Ectodermal cell (in vitro differentiated cells): ENCODE data around the gene HERPUD1.
"Not testable (repeated sequence)": the region's sequence is repeated elsewhere in the genome, so short reads cannot be mapped to it uniquely, and the experiment has no call there.

Experiments used
- H3K27ac ChIP-seq: 2 replicates; pipeline ENCODE4 v1.7.0; 2013; ENCODE audit warnings: mild to moderate bottlenecking, low read depth, low read length; ENCODE audit not compliant: insufficient read depth, poor library complexity, severe bottlenecking
- H3K27me3 ChIP-seq: 2 replicates; pipeline ENCODE4 v1.7.0; 2013; ENCODE audit warnings: mild to moderate bottlenecking, low read length; ENCODE audit not compliant: insufficient read depth, control insufficient read depth, poor library complexity, severe bottlenecking
- H3K36me3 ChIP-seq: one replicate; pipeline ENCODE4 v1.7.0; 2013; ENCODE audit warnings: low read length; ENCODE audit not compliant: control insufficient read depth, insufficient read depth
- H3K4me1 ChIP-seq: one replicate; pipeline ENCODE4 v1.7.0; 2013; ENCODE audit warnings: low read length; ENCODE audit not compliant: control insufficient read depth, insufficient read depth
- H3K4me3 ChIP-seq: 2 replicates; pipeline ENCODE4 v1.7.0; 2013; ENCODE audit warnings: low read depth, low read length, control low read depth; ENCODE audit not compliant: insufficient read depth
- H3K9me3 ChIP-seq: 2 replicates; pipeline ENCODE4 v1.7.0; 2013; ENCODE audit warnings: mild to moderate bottlenecking, low read length, moderate library complexity; ENCODE audit not compliant: control insufficient read depth
- WGBS, 2 experiments: methylation state at CpG; one replicate each; pipeline ENCODE4 v1.1.7; 2013; ENCODE audit warnings: missing lambda C conversion rate in 2 of 2; 5-methylcytosine and 5-hydroxymethylcytosine counted together

Gene HERPUD1

GRCh38 chr16:56988161-56988947 lies 56.4 kb downstream of the HERPUD1 start:
- 88% methylated on average over 6 of the region's 6 CpGs for WGBS, 2 experiments
- H3K9me3 ChIP-seq, result no peaks in the 10 kb centered on the region
- H3K27me3 ChIP-seq, result peaks cover 40% of the 10 kb centered on the region
- no peaks in the 10 kb centered on the region for H3K4me1 ChIP-seq
- H3K36me3 ChIP-seq, result no peaks in the 10 kb centered on the region
- no peak overlapping the region for H3K4me3 ChIP-seq
- H3K27ac ChIP-seq, result no peak overlapping the region

GRCh38 chr16:56988948-56989945 lies 57.3 kb downstream of the HERPUD1 start, which contains the start of gene NLRC5:
TSS of gene NLRC5 (plus strand) at chr16:56989557. CDS start at chr16:57020713, 31,156 bp downstream.
- H3K4me1 ChIP-seq, result no peaks in the 10 kb centered on the region
- no peak within 1 kb of the TSS for H3K27ac ChIP-seq
- H3K36me3 ChIP-seq, result no peaks in the 10 kb centered on the region
- peak within 1 kb of the TSS; percentile 38 for H3K4me3 ChIP-seq
- H3K9me3 ChIP-seq, result no peaks in the 10 kb centered on the region
- H3K27me3 ChIP-seq, result peaks cover 40% of the 10 kb centered on the region
- WGBS, 2 experiments, result 7 to 8% methylated on average over 64 of the region's 64 CpGs

GRCh38 chr16:56989988-56990387 lies 58.0 kb downstream of the HERPUD1 start:
- H3K4me1 ChIP-seq, result no peaks in the 10 kb centered on the region
- H3K27ac ChIP-seq, result no peak overlapping the region
- no peaks in the 10 kb centered on the region for H3K36me3 ChIP-seq
- 58 to 72% methylated on average over 6 to 7 of the region's 7 CpGs for WGBS, 2 experiments
- H3K4me3 ChIP-seq, result peak overlapping the region; percentile 38
- no peaks in the 10 kb centered on the region for H3K9me3 ChIP-seq
- peaks cover 40% of the 10 kb centered on the region for H3K27me3 ChIP-seq

GRCh38 chr16:56990407-56991286 lies 58.7 kb downstream of the HERPUD1 start:
- no peaks in the 10 kb centered on the region for H3K36me3 ChIP-seq
- no peak overlapping the region for H3K27ac ChIP-seq
- H3K4me3 ChIP-seq, result no peak overlapping the region
- no peaks in the 10 kb centered on the region for H3K4me1 ChIP-seq
- H3K9me3 ChIP-seq, result no peaks in the 10 kb centered on the region
- peaks cover 40% of the 10 kb centered on the region for H3K27me3 ChIP-seq
- 92 to 93% methylated on average over 16 of the region's 16 CpGs for WGBS, 2 experiments

- 89 to 96% methylated on average over 1 of the region's 1 CpG for WGBS, 2 experiments
- not testable (repeated sequence) for H3K4me1 ChIP-seq, H3K4me3 ChIP-seq, H3K9me3 ChIP-seq, H3K27ac ChIP-seq, H3K36me3 ChIP-seq
- peaks cover 40% of the 10 kb centered on the region for H3K27me3 ChIP-seq
Observed at GRCh38 chr16:56992431-56992830, 60.5 kb downstream of the HERPUD1 start.

- no peak overlapping the region for H3K4me3 ChIP-seq
- H3K27me3 ChIP-seq, result peaks cover 32% of the 10 kb centered on the region
- no peaks in the 10 kb centered on the region for H3K36me3 ChIP-seq
- H3K9me3 ChIP-seq, result no peaks in the 10 kb centered on the region
- H3K27ac ChIP-seq, result no peak overlapping the region
- 70 to 79% methylated on average over 2 of the region's 2 CpGs for WGBS, 2 experiments
- no peaks in the 10 kb centered on the region for H3K4me1 ChIP-seq
Observed at GRCh38 chr16:56993204-56993603, 61.3 kb downstream of the HERPUD1 start.

- Histone ChIP-seq H3K27me3 (peaks cover 21% of the 10 kb centered on the region), H3K9me3 (no peaks in the 10 kb centered on the region), H3K4me3 (no peak overlapping the region), H3K4me1 (no peaks in the 10 kb centered on the region), H3K36me3 (no peaks in the 10 kb centered on the region), H3K27ac (no peak overlapping the region)
- 84 to 86% methylated on average over 5 of the region's 5 CpGs for WGBS, 2 experiments
Observed at GRCh38 chr16:56994311-56994710, 62.4 kb downstream of the HERPUD1 start.
